KMS-11 (cell line): ENCODE measurements around the gene TSPY3.
"Not testable (repeated sequence)": the region's sequence is repeated elsewhere in the genome, so short reads cannot be mapped to it uniquely, and the experiment has no call there.

Experiments used
- H2AFZ ChIP-seq: fragments of 200-600 bp; sonication (generic); 2 replicates; pipeline ENCODE4 v1.6.1; 2016; ENCODE audit warnings: antibody characterized with exemption, mixed run types, low read depth
- H3K27ac ChIP-seq: fragments of 200-600 bp; sonication (generic); 2 replicates; pipeline ENCODE4 v1.6.1; 2016; ENCODE audit warnings: mild to moderate bottlenecking, mixed run types
- H3K27me3 ChIP-seq: fragments of 200-600 bp; sonication (generic); 2 replicates; pipeline ENCODE4 v1.6.1; 2017; ENCODE audit warnings: mild to moderate bottlenecking, low read depth, mixed run types, moderate library complexity; ENCODE audit not compliant: insufficient read depth
- H3K36me3 ChIP-seq: fragments of 200-600 bp; sonication (generic); 2 replicates; pipeline ENCODE4 v1.6.1; 2017; ENCODE audit warnings: mild to moderate bottlenecking, mixed run types; ENCODE audit not compliant: insufficient read depth
- H3K4me1 ChIP-seq: fragments of 200-600 bp; sonication (generic); 2 replicates; pipeline ENCODE4 v1.6.1; 2016; ENCODE audit warnings: mild to moderate bottlenecking, low read depth, mixed run types; ENCODE audit not compliant: poor library complexity, severe bottlenecking
- H3K4me2 ChIP-seq: fragments of 200-600 bp; sonication (generic); 2 replicates; pipeline ENCODE4 v1.7.0; 2016; ENCODE audit warnings: mild to moderate bottlenecking, mixed run types
- H3K4me3 ChIP-seq: fragments of 200-600 bp; sonication (generic); IDR thresholded peaks from 2 replicates; pipeline ENCODE4 v1.6.1; 2017; ENCODE audit warnings: low read depth, low read length, mixed read lengths; ENCODE audit not compliant: insufficient read depth
- H3K79me2 ChIP-seq: fragments of 200-600 bp; sonication (generic); 2 replicates; pipeline ENCODE4 v1.6.1; 2016; ENCODE audit warnings: low read depth, mixed run types; ENCODE audit not compliant: insufficient read depth
- H3K9ac ChIP-seq: fragments of 200-600 bp; sonication (generic); 2 replicates; pipeline ENCODE4 v1.6.1; 2016; ENCODE audit warnings: mild to moderate bottlenecking, mixed run types
- H4K20me1 ChIP-seq: fragments of 200-600 bp; sonication (generic); 2 replicates; pipeline ENCODE4 v1.6.1; 2016; ENCODE audit warnings: mild to moderate bottlenecking, mixed run types; ENCODE audit not compliant: insufficient read depth

Gene TSPY3, protein sequence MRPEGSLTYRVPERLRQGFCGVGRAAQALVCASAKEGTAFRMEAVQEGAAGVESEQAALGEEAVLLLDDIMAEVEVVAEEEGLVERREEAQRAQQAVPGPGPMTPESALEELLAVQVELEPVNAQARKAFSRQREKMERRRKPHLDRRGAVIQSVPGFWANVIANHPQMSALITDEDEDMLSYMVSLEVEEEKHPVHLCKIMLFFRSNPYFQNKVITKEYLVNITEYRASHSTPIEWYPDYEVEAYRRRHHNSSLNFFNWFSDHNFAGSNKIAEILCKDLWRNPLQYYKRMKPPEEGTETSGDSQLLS

DNA sequence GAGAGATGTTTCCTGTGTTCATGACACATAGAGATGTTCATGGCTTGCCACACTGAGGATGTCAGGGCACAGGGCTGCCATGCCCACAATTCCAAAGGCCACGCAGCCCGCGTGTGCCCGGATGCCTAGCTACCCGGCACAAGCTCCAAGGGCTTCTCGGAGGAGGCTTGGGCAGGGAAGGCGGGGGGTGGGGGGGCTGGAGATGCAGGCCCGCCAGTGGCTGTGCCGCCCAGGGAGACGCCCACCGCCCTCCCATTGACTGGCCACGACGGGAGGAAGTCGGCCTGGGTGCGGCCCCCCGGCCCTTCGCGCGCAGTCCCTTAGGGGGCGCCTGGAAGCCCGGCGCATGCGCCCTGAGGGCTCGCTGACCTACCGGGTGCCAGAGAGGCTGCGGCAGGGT, at the start of gene TSPY3:
TSPY3 (plus strand) TSS at position 301 of the 400 bp plus-strand sequence; CDS start at position 347, 46 bp downstream.
- not testable (repeated sequence) for H3K27ac ChIP-seq, H3K27me3 ChIP-seq, H3K36me3 ChIP-seq, H3K4me3 ChIP-seq, H3K79me2 ChIP-seq, H3K9ac ChIP-seq, H2AFZ ChIP-seq, H3K4me1 ChIP-seq, H4K20me1 ChIP-seq, H3K4me2 ChIP-seq

DNA sequence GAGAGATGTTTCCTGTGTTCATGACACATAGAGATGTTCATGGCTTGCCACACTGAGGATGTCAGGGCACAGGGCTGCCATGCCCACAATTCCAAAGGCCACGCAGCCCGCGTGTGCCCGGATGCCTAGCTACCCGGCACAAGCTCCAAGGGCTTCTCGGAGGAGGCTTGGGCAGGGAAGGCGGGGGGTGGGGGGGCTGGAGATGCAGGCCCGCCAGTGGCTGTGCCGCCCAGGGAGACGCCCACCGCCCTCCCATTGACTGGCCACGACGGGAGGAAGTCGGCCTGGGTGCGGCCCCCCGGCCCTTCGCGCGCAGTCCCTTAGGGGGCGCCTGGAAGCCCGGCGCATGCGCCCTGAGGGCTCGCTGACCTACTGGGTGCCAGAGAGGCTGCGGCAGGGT, 40.7 kb upstream of the TSPY3 start, which contains the start of gene TSPY8:
TSPY8 (plus strand) TSS at position 301 of the 400 bp plus-strand sequence; CDS start at position 347, 46 bp downstream.
- not testable (repeated sequence) for H2AFZ ChIP-seq, H3K36me3 ChIP-seq, H3K27me3 ChIP-seq, H3K9ac ChIP-seq, H3K4me1 ChIP-seq, H3K79me2 ChIP-seq, H3K4me2 ChIP-seq, H3K27ac ChIP-seq, H4K20me1 ChIP-seq, H3K4me3 ChIP-seq

DNA sequence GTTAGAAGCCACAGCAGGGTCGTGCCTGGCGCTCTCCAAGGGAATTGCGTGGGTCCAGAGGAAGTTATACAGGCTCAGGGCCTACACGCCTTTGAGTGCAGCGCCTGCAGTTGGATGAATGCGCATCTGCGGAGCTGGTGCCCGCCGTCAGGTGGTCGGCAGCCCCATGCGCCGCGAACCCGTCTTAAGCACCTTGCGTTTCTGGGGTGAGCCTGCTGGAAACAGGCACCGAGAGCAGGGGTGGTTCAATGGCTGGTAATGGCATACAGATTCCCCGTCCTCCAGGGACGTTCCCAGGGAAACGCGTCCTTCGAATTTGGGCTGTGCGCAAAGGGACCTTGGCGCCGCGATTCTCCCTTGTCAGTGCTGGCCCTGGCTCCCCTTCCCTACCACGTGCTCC, 1.7 kb upstream of the TSPY3 start:
- H3K27me3 ChIP-seq, H3K27ac ChIP-seq, H2AFZ ChIP-seq, H3K4me1 ChIP-seq, H3K4me3 ChIP-seq, H3K4me2 ChIP-seq, H3K9ac ChIP-seq, H3K79me2 ChIP-seq, H4K20me1 ChIP-seq, H3K36me3 ChIP-seq: not testable (repeated sequence)
